ENCODE results near the gene CFAP91. TPM values are rescaled to one million over a fixed set of nuclear protein-coding genes. Genes with fewer than 3 reads are reported as not detected.

The CFAP91 gene
- total RNA-seq, 1 experiment from 2014 or later = 1.1 TPM

Other genes with a start within 250 kb of the CFAP91 start
- 27.9 and 37.9 TPM in 2 replicates for gene TMEM39A, start 239.4 kb upstream of the CFAP91 start, total RNA-seq (2014; rRNA removed; shearing (Covaris generic); ENCODE audit: low replicate concordance)
- 12.4 and 24.8 TPM in 2 replicates for gene POGLUT1, start 234.1 kb upstream of the CFAP91 start, total RNA-seq (2014; rRNA removed; shearing (Covaris generic); ENCODE audit: low replicate concordance)
- gene TIMMDC1, start 204.5 kb upstream of the CFAP91 start, total RNA-seq (2014; rRNA removed; shearing (Covaris generic); ENCODE audit: low replicate concordance) = 73.8 and 95.4 TPM in 2 replicates
- gene CD80, start 143.4 kb upstream of the CFAP91 start, total RNA-seq (2014; rRNA removed; shearing (Covaris generic); ENCODE audit: low replicate concordance) = not detected in 2 replicates
- gene ADPRH, start 123.5 kb upstream of the CFAP91 start, total RNA-seq (2014; rRNA removed; shearing (Covaris generic); ENCODE audit: low replicate concordance) = 0.69 and 3.4 TPM in 2 replicates
- gene PLA1A, start 105.1 kb upstream of the CFAP91 start, total RNA-seq (2014; rRNA removed; shearing (Covaris generic); ENCODE audit: low replicate concordance) = not detected in 2 replicates
- 0.07 TPM in 1 of 2 replicates, not detected in the other for gene POPDC2, start 42.4 kb upstream of the CFAP91 start, total RNA-seq (2014; rRNA removed; shearing (Covaris generic); ENCODE audit: low replicate concordance)
- gene COX17, start 25.6 kb upstream of the CFAP91 start, total RNA-seq (2014; rRNA removed; shearing (Covaris generic); ENCODE audit: low replicate concordance) = 1.7 and 15.3 TPM in 2 replicates
- not detected in 2 replicates for gene NR1I2, start 79.1 kb downstream of the CFAP91 start, total RNA-seq (2014; rRNA removed; shearing (Covaris generic); ENCODE audit: low replicate concordance)